ENCODE measurements around the gene HUNK. TPM values are rescaled to one million over a fixed set of nuclear protein-coding genes. Genes with fewer than 3 reads are reported as not detected.
A peak's percentile ranks its signal among the peaks of the same experiment; 100 is the strongest.

The HUNK gene
- total and polyA plus RNA-seq, 2 experiments from 2014 or later = 7.1 to 10.8 TPM

DNA sequence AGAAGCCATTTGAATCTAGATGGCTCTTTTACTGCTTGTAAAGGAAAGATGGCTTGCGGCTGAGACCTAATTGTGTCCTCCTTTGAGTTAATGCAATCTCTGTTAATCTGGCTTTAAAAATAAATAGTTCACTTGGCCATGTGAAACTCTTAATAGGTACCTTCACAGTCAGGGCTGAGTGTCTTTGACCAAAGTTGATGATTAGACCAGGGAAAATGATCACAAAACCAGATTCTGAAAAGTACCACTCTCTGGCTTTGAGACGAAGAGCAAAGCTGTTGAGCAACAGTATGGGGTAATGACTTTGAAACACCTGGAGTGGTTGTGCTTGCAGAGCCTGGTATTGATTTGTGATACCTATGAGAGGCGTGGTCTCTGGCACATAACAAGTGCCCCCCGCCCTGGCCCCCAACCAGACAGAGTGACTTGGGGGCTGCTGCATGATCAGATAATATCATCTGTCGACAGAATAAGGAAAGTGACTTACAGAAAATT lies 4.7 kb downstream of the HUNK start:
- no peaks in the 10 kb centered on the region for H3K9me2 ChIP-seq (replicated peaks; ENCODE audit: insufficient read depth)
- peak overlapping the region; percentile 4 for H3K4me2 ChIP-seq
- H3K4me3 ChIP-seq = no peak overlapping the region
- peaks cover 85% of the 10 kb centered on the region for H3K79me2 ChIP-seq
- peak overlapping the region; percentile 29 for H3K27ac ChIP-seq
- TF ChIP-seq, protein P1, sequence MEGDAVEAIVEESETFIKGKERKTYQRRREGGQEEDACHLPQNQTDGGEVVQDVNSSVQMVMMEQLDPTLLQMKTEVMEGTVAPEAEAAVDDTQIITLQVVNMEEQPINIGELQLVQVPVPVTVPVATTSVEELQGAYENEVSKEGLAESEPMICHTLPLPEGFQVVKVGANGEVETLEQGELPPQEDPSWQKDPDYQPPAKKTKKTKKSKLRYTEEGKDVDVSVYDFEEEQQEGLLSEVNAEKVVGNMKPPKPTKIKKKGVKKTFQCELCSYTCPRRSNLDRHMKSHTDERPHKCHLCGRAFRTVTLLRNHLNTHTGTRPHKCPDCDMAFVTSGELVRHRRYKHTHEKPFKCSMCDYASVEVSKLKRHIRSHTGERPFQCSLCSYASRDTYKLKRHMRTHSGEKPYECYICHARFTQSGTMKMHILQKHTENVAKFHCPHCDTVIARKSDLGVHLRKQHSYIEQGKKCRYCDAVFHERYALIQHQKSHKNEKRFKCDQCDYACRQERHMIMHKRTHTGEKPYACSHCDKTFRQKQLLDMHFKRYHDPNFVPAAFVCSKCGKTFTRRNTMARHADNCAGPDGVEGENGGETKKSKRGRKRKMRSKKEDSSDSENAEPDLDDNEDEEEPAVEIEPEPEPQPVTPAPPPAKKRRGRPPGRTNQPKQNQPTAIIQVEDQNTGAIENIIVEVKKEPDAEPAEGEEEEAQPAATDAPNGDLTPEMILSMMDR (IDR thresholded peaks at IDR 0.05; ENCODE audit: poor library complexity) = no peak
- no peak for TF ChIP-seq EZH2 (IDR thresholded peaks at IDR 0.05; ENCODE audit: borderline replicate concordance)
- no peak for TF ChIP-seq EZH2phosphoT487 (IDR thresholded peaks at IDR 0.05; ENCODE audit: low read depth, severe bottlenecking, unreplicated experiment)
- peaks cover 17% of the 10 kb centered on the region for H3K4me1 ChIP-seq (ENCODE audit: insufficient read depth)
- no peak overlapping the region for H2AFZ ChIP-seq
- H3K36me3 ChIP-seq (replicated peaks; ENCODE audit: insufficient read depth, low read depth) = no peaks in the 10 kb centered on the region
- no peaks in the 10 kb centered on the region for H3K9me3 ChIP-seq (ENCODE audit: low read depth)
- no peaks in the 10 kb centered on the region for H4K20me1 ChIP-seq (ENCODE audit: insufficient read depth, poor library complexity, severe bottlenecking)
- WGBS (ENCODE audit: low lambda C conversion rate, missing lambda C conversion rate) = 76% methylated on average over 5 of the region's 5 CpGs
- H3K27me3 ChIP-seq = no peaks in the 10 kb centered on the region
- no peak for DNase-seq (ENCODE audit: low spot score)

DNA sequence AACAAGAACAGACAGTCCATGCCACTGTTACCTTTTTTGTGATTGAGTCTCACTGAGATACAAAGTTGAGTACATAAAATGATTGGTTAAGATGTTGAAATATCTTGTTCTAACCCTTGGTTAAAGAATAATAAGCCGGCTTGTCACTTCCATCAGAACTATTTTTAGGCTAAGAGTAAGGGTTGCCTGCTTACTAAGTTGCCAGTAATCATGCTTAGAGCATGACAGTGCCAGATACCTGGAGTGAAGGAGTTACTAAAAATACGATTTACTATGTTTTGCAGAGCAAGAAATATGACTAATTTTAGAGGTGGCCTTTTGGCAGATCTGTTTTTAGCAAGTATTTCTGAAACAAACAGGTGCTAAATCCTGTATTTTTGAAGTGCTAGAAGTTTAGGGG lies 6.0 kb downstream of the HUNK start:
- no peak overlapping the region for H2AFZ ChIP-seq
- no peaks in the 10 kb centered on the region for H3K27me3 ChIP-seq
- no peak for TF ChIP-seq EZH2phosphoT487 (IDR thresholded peaks at IDR 0.05; ENCODE audit: low read depth, severe bottlenecking, unreplicated experiment)
- TF ChIP-seq EZH2 (IDR thresholded peaks at IDR 0.05; ENCODE audit: borderline replicate concordance) = no peak
- TF ChIP-seq, protein P1 (IDR thresholded peaks at IDR 0.05; ENCODE audit: poor library complexity) = no peak
- no peaks in the 10 kb centered on the region for H3K36me3 ChIP-seq (replicated peaks; ENCODE audit: insufficient read depth, low read depth)
- WGBS (ENCODE audit: low lambda C conversion rate, missing lambda C conversion rate) = 87% methylated on average over 2 of the region's 2 CpGs
- H3K9me3 ChIP-seq (ENCODE audit: low read depth) = no peaks in the 10 kb centered on the region
- H3K9me2 ChIP-seq (replicated peaks; ENCODE audit: insufficient read depth) = no peaks in the 10 kb centered on the region
- H3K4me2 ChIP-seq = no peak overlapping the region
- no peak overlapping the region for H3K4me3 ChIP-seq
- no peak overlapping the region for H3K27ac ChIP-seq
- peaks cover 17% of the 10 kb centered on the region for H3K4me1 ChIP-seq (ENCODE audit: insufficient read depth)
- no peak for DNase-seq (ENCODE audit: low spot score)
- no peaks in the 10 kb centered on the region for H4K20me1 ChIP-seq (ENCODE audit: insufficient read depth, poor library complexity, severe bottlenecking)
- H3K79me2 ChIP-seq = peaks cover 96% of the 10 kb centered on the region

DNA sequence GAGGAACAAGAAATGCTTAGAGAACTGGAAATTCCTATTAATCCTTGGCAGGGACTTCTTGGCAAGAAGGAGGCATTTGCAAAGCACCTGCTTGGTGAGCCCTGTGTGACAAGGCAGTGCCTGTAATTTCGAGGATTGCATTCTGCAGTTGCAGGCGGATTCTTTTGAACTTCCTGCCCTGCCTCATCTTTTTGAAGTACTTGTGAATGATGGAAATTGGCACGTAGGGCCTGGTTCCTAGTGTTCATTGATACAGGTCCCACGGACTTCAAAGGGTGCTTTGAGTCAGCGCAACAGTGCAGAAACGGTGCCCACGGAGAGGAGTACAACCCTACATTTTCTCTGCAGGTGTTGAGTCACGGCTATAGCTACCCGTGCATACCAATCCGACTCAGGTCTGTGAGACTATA lies 6.4 kb downstream of the HUNK start:
- H4K20me1 ChIP-seq (ENCODE audit: insufficient read depth, poor library complexity, severe bottlenecking) = no peaks in the 10 kb centered on the region
- TF ChIP-seq EZH2phosphoT487 (IDR thresholded peaks at IDR 0.05; ENCODE audit: low read depth, severe bottlenecking, unreplicated experiment) (no peak), EZH2 (IDR thresholded peaks at IDR 0.05; ENCODE audit: borderline replicate concordance) (no peak)
- TF ChIP-seq, protein P1 (IDR thresholded peaks at IDR 0.05; ENCODE audit: poor library complexity) = no peak
- no peaks in the 10 kb centered on the region for H3K27me3 ChIP-seq
- no peaks in the 10 kb centered on the region for H3K9me2 ChIP-seq (replicated peaks; ENCODE audit: insufficient read depth)
- H2AFZ ChIP-seq = no peak overlapping the region
- no peaks in the 10 kb centered on the region for H3K9me3 ChIP-seq (ENCODE audit: low read depth)
- peaks cover 17% of the 10 kb centered on the region for H3K4me1 ChIP-seq (ENCODE audit: insufficient read depth)
- H3K27ac ChIP-seq = no peak overlapping the region
- no peaks in the 10 kb centered on the region for H3K36me3 ChIP-seq (replicated peaks; ENCODE audit: insufficient read depth, low read depth)
- H3K4me3 ChIP-seq = no peak overlapping the region
- WGBS (ENCODE audit: low lambda C conversion rate, missing lambda C conversion rate) = 70% methylated on average over 10 of the region's 10 CpGs
- H3K79me2 ChIP-seq = peaks cover 95% of the 10 kb centered on the region
- H3K4me2 ChIP-seq = no peak overlapping the region
- no peak for DNase-seq (ENCODE audit: low spot score)
